Lower lobe of right lung (tissue), 2 donors: Measurements from ENCODE around the gene PPP2R2C. TPM values are rescaled to one million over a fixed set of nuclear protein-coding genes. Genes with fewer than 3 reads are reported as not detected.

Source experiments
- ATAC-seq, 2 donors: fragments of 200-7000 bp; cut with Tn5 transposase; one replicate each; pipeline ENCODE4 v1.9.1; 2020 to 2022; ENCODE audit warnings: mild to moderate bottlenecking in 2 of 2, moderate library complexity in 2 of 2
- DNase-seq: peaks from one replicate; pipeline ENCODE4 v3.0.0-alpha.2; 2020
- H3K27ac ChIP-seq: fragments of 200-600 bp; one replicate; pipeline ENCODE4 v1.8.0; 2022
- H3K27me3 ChIP-seq: fragments of 200-600 bp; one replicate; pipeline ENCODE4 v1.8.0; 2022; ENCODE audit warnings: low read depth
- H3K36me3 ChIP-seq: fragments of 200-600 bp; one replicate; pipeline ENCODE4 v1.8.0; 2022; ENCODE audit warnings: mild to moderate bottlenecking
- H3K4me1 ChIP-seq: fragments of 200-600 bp; one replicate; pipeline ENCODE4 v1.8.0; 2022
- H3K4me3 ChIP-seq: fragments of 200-600 bp; one replicate; pipeline ENCODE4 v1.8.0; 2022; ENCODE audit warnings: mild to moderate bottlenecking
- H3K9me3 ChIP-seq: fragments of 200-600 bp; one replicate; pipeline ENCODE4 v1.8.0; 2022
- CTCF ChIP-seq: fragments of 200-600 bp; IDR thresholded peaks from one replicate; pipeline ENCODE4 v1.8.0; 2022; ENCODE audit warnings: antibody characterized with exemption, mild to moderate bottlenecking
- intact Hi-C: fragments of 100-400 bp; cut with DNase I; formaldehyde crosslinking; loops from one replicate; pipeline ENCODE4 v1.11.0; 2022
- total RNA-seq: library from RNA; stranded (reverse); fragmentation: NEBNext Ultra II Directional; extraction: Animal tissue kit (Norgen Biotek cat#: 25700); gene quantifications from one replicate; pipeline ENCODE4 v1.2.1, GENCODE V29; 2021
- donor health status: DM: no; HTN: yes; CAD: no; lungs with severe emphysema.

The PPP2R2C gene
- total RNA-seq, 1 donor from 2014 or later = not detected

GRCh38 chr4:6390356-6390755 is 82.1 kb downstream of the PPP2R2C start:
- Histone ChIP-seq H3K4me3 (no peak overlapping the region), H3K9me3 (no peaks in the 10 kb centered on the region), H3K27me3 (peaks cover 22% of the 10 kb centered on the region), H3K4me1 (no peaks in the 10 kb centered on the region), H3K36me3 (no peaks in the 10 kb centered on the region), H3K27ac (no peak overlapping the region)
- intact Hi-C loops = no loop called here
- ATAC-seq (peak; percentile 29 to 46), DNase-seq (no peak)
- TF ChIP-seq CTCF = no peak

- ATAC-seq (no peak), DNase-seq (no peak)
- H3K4me3 ChIP-seq = no peak overlapping the region
- TF ChIP-seq CTCF = no peak
- intact Hi-C loops = no loop called here
- H3K9me3 ChIP-seq = no peaks in the 10 kb centered on the region
- no peak overlapping the region for H3K27ac ChIP-seq
- H3K4me1 ChIP-seq = no peaks in the 10 kb centered on the region
- no peaks in the 10 kb centered on the region for H3K36me3 ChIP-seq
- peaks cover 18% of the 10 kb centered on the region for H3K27me3 ChIP-seq
Observed at GRCh38 chr4:6389142-6389825, 83.1 kb downstream of the PPP2R2C start.

DNA sequence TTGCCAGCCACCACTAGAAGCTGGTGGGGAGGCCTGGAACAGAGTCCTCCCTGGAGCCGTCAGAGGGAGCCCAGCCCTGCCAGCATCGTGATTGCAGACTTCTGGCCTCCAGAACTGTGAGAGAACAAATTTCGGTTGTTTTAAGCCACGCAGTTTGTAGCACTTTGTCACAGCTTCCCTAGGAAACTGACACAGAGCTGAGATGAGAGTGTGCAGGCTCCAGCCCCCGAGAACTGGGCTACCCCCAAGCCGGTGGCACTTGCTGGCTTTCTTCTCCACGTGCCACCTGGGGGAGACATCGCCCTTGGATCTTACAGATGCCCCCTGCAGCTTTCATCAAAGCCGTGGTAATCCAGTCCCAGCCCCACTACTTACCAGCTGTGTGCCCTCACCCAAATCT is 83.7 kb downstream of the PPP2R2C start:
- Histone ChIP-seq H3K9me3 (no peaks in the 10 kb centered on the region), H3K27ac (no peak overlapping the region), H3K4me3 (no peak overlapping the region), H3K27me3 (peaks cover 18% of the 10 kb centered on the region), H3K36me3 (no peaks in the 10 kb centered on the region), H3K4me1 (no peaks in the 10 kb centered on the region)
- intact Hi-C loops = no loop called here
- no peak for ATAC-seq
- DNase-seq = no peak
- no peak for TF ChIP-seq CTCF

GRCh38 chr4:6387946-6388345 is 84.5 kb downstream of the PPP2R2C start:
- DNase-seq = no peak
- Histone ChIP-seq H3K4me3 (no peak overlapping the region), H3K27me3 (peaks cover 21% of the 10 kb centered on the region), H3K27ac (no peak overlapping the region), H3K4me1 (no peaks in the 10 kb centered on the region), H3K36me3 (no peaks in the 10 kb centered on the region), H3K9me3 (no peaks in the 10 kb centered on the region)
- TF ChIP-seq CTCF = no peak
- no peak for ATAC-seq
- intact Hi-C loops = no loop called here

GRCh38 chr4:6386091-6386490 is 86.3 kb downstream of the PPP2R2C start:
- intact Hi-C loops = no loop called here
- Histone ChIP-seq H3K27ac (no peak overlapping the region), H3K27me3 (peaks cover 27% of the 10 kb centered on the region), H3K9me3 (no peaks in the 10 kb centered on the region), H3K36me3 (no peaks in the 10 kb centered on the region), H3K4me1 (no peaks in the 10 kb centered on the region), H3K4me3 (no peak overlapping the region)
- TF ChIP-seq CTCF = no peak
- DNase-seq = no peak
- peak in 1 of 2 donors; percentile 34 for ATAC-seq
